ENCODE measurements around the gene RABL6. TPM values are rescaled to one million over a fixed set of nuclear protein-coding genes. Genes with fewer than 3 reads are reported as not detected.

Gene RABL6
- total RNA-seq, 2 experiments from 2014 or later, result 113 to 133 TPM

DNA sequence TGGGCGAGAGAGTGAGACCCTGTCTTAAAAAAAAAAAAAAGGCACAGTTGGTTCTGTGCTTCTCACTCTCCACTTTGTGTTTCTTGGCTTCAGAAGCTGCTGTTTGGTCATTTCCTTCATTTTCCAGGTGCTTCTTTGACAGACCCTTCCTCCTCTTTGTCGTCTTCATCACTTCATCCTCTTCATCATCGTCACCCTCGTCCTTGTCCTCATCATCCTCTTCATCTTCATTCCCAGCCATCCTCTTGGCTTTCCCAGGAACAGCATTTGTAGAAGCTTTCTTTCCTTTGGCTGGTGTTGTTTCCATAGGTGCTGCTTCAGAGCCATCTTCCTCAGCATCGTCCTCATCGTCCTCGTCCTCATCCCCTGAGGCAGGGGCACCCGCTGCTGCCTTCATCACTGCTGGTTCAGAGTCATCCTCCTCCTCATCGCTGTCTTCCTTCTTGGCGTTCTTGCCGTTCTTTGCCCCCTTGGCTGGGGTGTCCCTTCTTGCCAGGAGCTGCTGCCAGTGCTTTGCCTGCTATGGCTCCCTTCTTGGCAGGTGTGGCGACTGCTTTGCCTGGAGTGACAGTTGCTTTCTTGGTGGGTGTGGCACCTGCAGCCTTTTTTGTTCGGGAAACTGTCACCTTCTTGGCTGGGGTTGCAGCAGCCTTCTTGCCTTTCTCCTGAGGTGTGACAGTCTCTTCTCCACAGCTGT is 7.1 kb downstream of the RABL6 start:
- DNase-seq (ENCODE audit: low spot score), result no peak
- intact Hi-C loops (cut with micrococcal nuclease; ENCODE audit: unreplicated experiment), result no loop called here
- Histone ChIP-seq H2AFZ (ENCODE audit: low read length) (no peak overlapping the region), H3K4me2 (ENCODE audit: low read length) (no peak overlapping the region), H3K79me2 (ENCODE audit: insufficient read depth, low read depth, low read length) (peaks cover 47% of the 10 kb centered on the region), H4K20me1 (ENCODE audit: insufficient read depth, low read length) (0 out of 2 replicates have a peak, but pooled peaks cover 4% of the 10 kb centered on the region), H3K4me1 (ENCODE audit: insufficient read depth, low read length, poor library complexity, severe bottlenecking) (peaks cover 16% of the 10 kb centered on the region), H3K4me3 (ENCODE audit: low read depth, low read length, poor library complexity, severe bottlenecking) (no peak overlapping the region), H3K9me3 (ENCODE audit: low read length) (no peaks in the 10 kb centered on the region), H3K36me3 (ENCODE audit: insufficient read depth, low read length) (peaks cover 79% of the 10 kb centered on the region), H3K27ac (ENCODE audit: low read depth, low read length, poor library complexity, severe bottlenecking) (peak overlapping the region; percentile 3), H3K9me2 (ENCODE audit: insufficient read depth, low read length) (no peaks in the 10 kb centered on the region)
- no peak for TF ChIP-seq EZH2phosphoT487 (IDR thresholded peaks at IDR 0.05; ENCODE audit: borderline replicate concordance, low read depth, low read length)
- TF ChIP-seq, protein P1, sequence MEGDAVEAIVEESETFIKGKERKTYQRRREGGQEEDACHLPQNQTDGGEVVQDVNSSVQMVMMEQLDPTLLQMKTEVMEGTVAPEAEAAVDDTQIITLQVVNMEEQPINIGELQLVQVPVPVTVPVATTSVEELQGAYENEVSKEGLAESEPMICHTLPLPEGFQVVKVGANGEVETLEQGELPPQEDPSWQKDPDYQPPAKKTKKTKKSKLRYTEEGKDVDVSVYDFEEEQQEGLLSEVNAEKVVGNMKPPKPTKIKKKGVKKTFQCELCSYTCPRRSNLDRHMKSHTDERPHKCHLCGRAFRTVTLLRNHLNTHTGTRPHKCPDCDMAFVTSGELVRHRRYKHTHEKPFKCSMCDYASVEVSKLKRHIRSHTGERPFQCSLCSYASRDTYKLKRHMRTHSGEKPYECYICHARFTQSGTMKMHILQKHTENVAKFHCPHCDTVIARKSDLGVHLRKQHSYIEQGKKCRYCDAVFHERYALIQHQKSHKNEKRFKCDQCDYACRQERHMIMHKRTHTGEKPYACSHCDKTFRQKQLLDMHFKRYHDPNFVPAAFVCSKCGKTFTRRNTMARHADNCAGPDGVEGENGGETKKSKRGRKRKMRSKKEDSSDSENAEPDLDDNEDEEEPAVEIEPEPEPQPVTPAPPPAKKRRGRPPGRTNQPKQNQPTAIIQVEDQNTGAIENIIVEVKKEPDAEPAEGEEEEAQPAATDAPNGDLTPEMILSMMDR (conservative IDR thresholded peaks at IDR 0.05; ENCODE audit: low read length), result no peak
- BruUV-seq (replicated peaks), result no TSS peak
- ChIA-PET CTCF (ENCODE audit: unreplicated experiment) (interaction anchor here (0.6 kb wide), 1 partner anchor 24 kb away, joined by 3 read pairs; no protein-coding TSS in a partner anchor), POLR2A (no interaction called here)

DNA sequence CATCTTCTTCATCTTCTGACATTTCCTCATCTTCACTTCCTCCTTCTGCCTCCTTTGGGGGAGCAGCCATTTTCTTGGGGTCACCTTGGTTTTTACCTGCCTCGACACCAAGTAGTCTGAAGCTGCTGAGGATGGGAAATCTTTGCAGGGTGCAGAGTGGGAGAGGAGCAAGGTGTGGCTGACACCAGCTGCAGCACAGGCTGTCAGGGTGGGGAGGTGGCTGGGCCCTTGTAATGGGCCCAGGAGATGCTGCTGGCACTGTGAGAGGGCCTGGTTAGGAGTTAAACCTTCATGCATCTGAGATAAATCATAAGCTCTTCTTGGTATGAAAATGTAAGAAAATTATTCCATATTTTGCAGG is 7.7 kb downstream of the RABL6 start:
- no peak overlapping the region for H3K4me3 ChIP-seq (ENCODE audit: low read depth, low read length, poor library complexity, severe bottlenecking)
- H2AFZ ChIP-seq (ENCODE audit: low read length), result no peak overlapping the region
- H3K36me3 ChIP-seq (ENCODE audit: insufficient read depth, low read length), result peaks cover 74% of the 10 kb centered on the region
- TF ChIP-seq EZH2phosphoT487 (IDR thresholded peaks at IDR 0.05; ENCODE audit: borderline replicate concordance, low read depth, low read length), result no peak
- TF ChIP-seq, protein P1 (conservative IDR thresholded peaks at IDR 0.05; ENCODE audit: low read length), result no peak
- ChIA-PET CTCF (ENCODE audit: unreplicated experiment) (no interaction called here), POLR2A (no interaction called here)
- peaks cover 42% of the 10 kb centered on the region for H3K79me2 ChIP-seq (ENCODE audit: insufficient read depth, low read depth, low read length)
- peak overlapping the region; percentile 3 for H3K27ac ChIP-seq (ENCODE audit: low read depth, low read length, poor library complexity, severe bottlenecking)
- H4K20me1 ChIP-seq (ENCODE audit: insufficient read depth, low read length), result no peaks in the 10 kb centered on the region
- H3K9me2 ChIP-seq (ENCODE audit: insufficient read depth, low read length), result no peaks in the 10 kb centered on the region
- BruUV-seq (replicated peaks), result no TSS peak
- no peak for DNase-seq (ENCODE audit: low spot score)
- H3K9me3 ChIP-seq (ENCODE audit: low read length), result no peaks in the 10 kb centered on the region
- intact Hi-C loops (cut with micrococcal nuclease; ENCODE audit: unreplicated experiment), result no loop called here
- H3K4me2 ChIP-seq (ENCODE audit: low read length), result no peak overlapping the region
- peaks cover 10% of the 10 kb centered on the region for H3K4me1 ChIP-seq (ENCODE audit: insufficient read depth, low read length, poor library complexity, severe bottlenecking)
